Neural progenitor cell (in vitro differentiated cells): ENCODE data around the gene EHMT1. TPM values are rescaled to one million over a fixed set of nuclear protein-coding genes. Genes with fewer than 3 reads are reported as not detected.

Experiments used
- DNase-seq: peaks from one replicate; pipeline ENCODE4 v3.0.0-alpha.2; 2016; ENCODE audit warnings: low spot score
- H2AFZ ChIP-seq: fragments of 200-600 bp; sonication (generic); replicated peaks from 2 replicates; pipeline ENCODE4 v1.6.1; 2016; ENCODE audit warnings: antibody characterized with exemption
- H3F3A ChIP-seq: fragments of 200-600 bp; sonication (generic); 2 replicates; pipeline ENCODE4 v1.6.1; 2016; ENCODE audit warnings: antibody characterized with exemption, low read depth
- H3K27ac ChIP-seq: fragments of 200-600 bp; sonication (generic); 2 replicates; pipeline ENCODE4 v1.5.1; 2016; ENCODE audit warnings: mild to moderate bottlenecking
- H3K27me3 ChIP-seq: fragments of 200-600 bp; sonication (generic); 2 replicates; pipeline ENCODE4 v1.6.1; 2016; ENCODE audit warnings: mild to moderate bottlenecking, moderate library complexity
- H3K36me3 ChIP-seq: fragments of 200-600 bp; sonication (generic); 2 replicates; pipeline ENCODE4 v1.5.1; 2016
- H3K4me1 ChIP-seq: fragments of 200-600 bp; sonication (generic); 2 replicates; pipeline ENCODE4 v1.6.1; 2016; ENCODE audit warnings: mixed run types
- H3K4me2 ChIP-seq: fragments of 200-600 bp; sonication (generic); 2 replicates; pipeline ENCODE4 v1.6.1; 2016
- H3K4me3 ChIP-seq: fragments of 200-600 bp; sonication (generic); 2 replicates; pipeline ENCODE4 v1.5.1; 2016
- H3K79me2 ChIP-seq: fragments of 200-600 bp; sonication (generic); 2 replicates; pipeline ENCODE4 v1.6.1; 2016; ENCODE audit warnings: low read depth
- H3K9ac ChIP-seq: fragments of 200-600 bp; sonication (generic); 2 replicates; pipeline ENCODE4 v1.6.1; 2016
- H3K9me3 ChIP-seq: fragments of 200-600 bp; sonication (generic); 2 replicates; pipeline ENCODE4 v1.5.1; 2016; ENCODE audit warnings: low read depth
- H4K20me1 ChIP-seq: fragments of 200-600 bp; sonication (generic); 2 replicates; pipeline ENCODE4 v1.6.1; 2016; ENCODE audit warnings: low read depth
- H3K27ac Mint-ChIP-seq: 3 replicates; pipeline ENCODE4 v1.8.0; 2021; ENCODE audit warnings: mixed read lengths
- H3K27me3 Mint-ChIP-seq: 2 replicates; pipeline ENCODE4 v1.8.0; 2022; ENCODE audit warnings: low read depth, mild to moderate bottlenecking, inconsistent platforms, moderate library complexity, mixed read lengths; ENCODE audit not compliant: insufficient read depth
- H3K36me3 Mint-ChIP-seq: 3 replicates; pipeline ENCODE4 v1.8.0; 2021; ENCODE audit warnings: mixed read lengths
- H3K4me1 Mint-ChIP-seq: 3 replicates; pipeline ENCODE4 v1.8.0; 2021; ENCODE audit warnings: mixed read lengths
- H3K4me3 Mint-ChIP-seq: 3 replicates; pipeline ENCODE4 v1.8.0; 2021; ENCODE audit warnings: mild to moderate bottlenecking, moderate library complexity, mixed read lengths
- H3K9me3 Mint-ChIP-seq: 3 replicates; pipeline ENCODE4 v1.8.0; 2020; ENCODE audit warnings: mixed read lengths
- CTCF ChIP-seq: fragments of 200-600 bp; sonication (generic); IDR thresholded peaks from 2 replicates; pipeline ENCODE4 v1.5.1; 2017; ENCODE audit warnings: antibody characterized with exemption, mild to moderate bottlenecking
- EZH2 ChIP-seq: fragments of 200-600 bp; sonication (generic); IDR thresholded peaks from 2 replicates; pipeline ENCODE4 v1.6.1; 2017; ENCODE audit warnings: antibody characterized with exemption, mild to moderate bottlenecking, moderate library complexity
- EZH2phosphoT487 ChIP-seq: fragments of 200-600 bp; sonication (generic); IDR thresholded peaks from 2 replicates; pipeline ENCODE4 v1.6.1; 2017; ENCODE audit warnings: antibody characterized with exemption
- total RNA-seq: library from RNA; depleted of rRNA; stranded (reverse); fragments of >200 nt; gene quantifications from 2 replicates; pipeline ENCODE4 v1.2.3, GENCODE V29; 2015; ENCODE audit warnings: low replicate concordance

EHMT1 gene
- total RNA-seq, 1 donor from 2014 or later: 47.8 TPM

GRCh38 chr9:137829260-137829996 is 210.6 kb downstream of the EHMT1 start:
- TF ChIP-seq EZH2phosphoT487 (no peak), EZH2 (no peak), CTCF (no peak)
- no peak overlapping the region for H3K4me3 Mint-ChIP-seq
- Histone ChIP-seq H2AFZ (no peak overlapping the region), H3K4me3 (no peak overlapping the region), H3K27ac (no peak overlapping the region), H3K4me1 (no peaks in the 10 kb centered on the region), H3K79me2 (peaks cover 7% of the 10 kb centered on the region), H3K9ac (no peak overlapping the region), H3K36me3 (no peaks in the 10 kb centered on the region), H3K4me2 (no peak overlapping the region), H3K9me3 (no peaks in the 10 kb centered on the region), H3F3A (no peaks in the 10 kb centered on the region), H4K20me1 (peaks cover 26% of the 10 kb centered on the region), H3K27me3 (no peaks in the 10 kb centered on the region)
- no peak for DNase-seq
- no peaks in the 10 kb centered on the region for H3K4me1 Mint-ChIP-seq
- H3K27ac Mint-ChIP-seq: no peak overlapping the region
- H3K9me3 Mint-ChIP-seq: peaks cover 8% of the 10 kb centered on the region
- H3K36me3 Mint-ChIP-seq: peaks cover 41% of the 10 kb centered on the region
- H3K27me3 Mint-ChIP-seq: peaks cover 8% of the 10 kb centered on the region

GRCh38 chr9:137832191-137832700 is 213.4 kb downstream of the EHMT1 start:
- Mint-ChIP-seq H3K4me1 (no peaks in the 10 kb centered on the region), H3K36me3 (peaks cover 16% of the 10 kb centered on the region), H3K27ac (no peak overlapping the region), H3K9me3 (no peaks in the 10 kb centered on the region), H3K27me3 (peaks cover 5% of the 10 kb centered on the region), H3K4me3 (no peak overlapping the region)
- Histone ChIP-seq H3K4me3 (no peak overlapping the region), H3K9ac (no peak overlapping the region), H3K9me3 (no peaks in the 10 kb centered on the region), H3K4me1 (no peaks in the 10 kb centered on the region), H3K4me2 (no peak overlapping the region), H2AFZ (no peak overlapping the region), H3K36me3 (no peaks in the 10 kb centered on the region), H3F3A (no peaks in the 10 kb centered on the region), H4K20me1 (peaks cover 23% of the 10 kb centered on the region), H3K27me3 (no peaks in the 10 kb centered on the region), H3K79me2 (peaks cover 7% of the 10 kb centered on the region), H3K27ac (no peak overlapping the region)
- no peak for TF ChIP-seq EZH2
- TF ChIP-seq EZH2phosphoT487: no peak
- no peak for TF ChIP-seq CTCF
- DNase-seq: no peak

GRCh38 chr9:137832830-137833590 is 214.2 kb downstream of the EHMT1 start:
- no peaks in the 10 kb centered on the region for H3K27me3 ChIP-seq
- no peak overlapping the region for H3K4me2 ChIP-seq
- H2AFZ ChIP-seq: no peak overlapping the region
- H3F3A ChIP-seq: no peaks in the 10 kb centered on the region
- H3K27ac ChIP-seq: no peak overlapping the region
- Mint-ChIP-seq H3K27me3 (peaks cover 5% of the 10 kb centered on the region), H3K36me3 (peaks cover 16% of the 10 kb centered on the region), H3K4me1 (no peaks in the 10 kb centered on the region), H3K27ac (no peak overlapping the region), H3K4me3 (no peak overlapping the region), H3K9me3 (no peaks in the 10 kb centered on the region)
- H3K36me3 ChIP-seq: no peaks in the 10 kb centered on the region
- DNase-seq: no peak
- TF ChIP-seq EZH2phosphoT487 (no peak), EZH2 (no peak), CTCF (no peak)
- no peaks in the 10 kb centered on the region for H3K4me1 ChIP-seq
- no peak overlapping the region for H3K4me3 ChIP-seq
- no peak overlapping the region for H3K9ac ChIP-seq
- no peaks in the 10 kb centered on the region for H3K9me3 ChIP-seq
- peaks cover 18% of the 10 kb centered on the region for H4K20me1 ChIP-seq
- H3K79me2 ChIP-seq: peaks cover 7% of the 10 kb centered on the region
